HG02970 (cell line): ENCODE measurements around the gene ZBTB8A.
"Not testable (repeated sequence)": the region's sequence is repeated elsewhere in the genome, so short reads cannot be mapped to it uniquely, and the experiment has no call there.

Experiments used
- ATAC-seq: cut with Tn5 transposase; IDR thresholded peaks from one replicate; pipeline ENCODE4 v1.9.1; 2021; ENCODE audit warnings: mild to moderate bottlenecking, moderate library complexity, moderate number of reproducible peaks; ENCODE audit not compliant: unreplicated experiment, low FRiP score

ZBTB8A gene

GRCh38 chr1:32536117-32536516 lies 3.1 kb upstream of the ZBTB8A start:
- ATAC-seq, result no peak

- ATAC-seq, result no peak
Observed at GRCh38 chr1:32536764-32537163, 2.5 kb upstream of the ZBTB8A start.

GRCh38 chr1:32539584-32540571 lies 651 bp downstream of the ZBTB8A start:
- no peak for ATAC-seq

GRCh38 chr1:32540605-32541004 lies 1.4 kb downstream of the ZBTB8A start:
- ATAC-seq, result no peak

GRCh38 chr1:32541064-32541566 lies 1.9 kb downstream of the ZBTB8A start:
- no peak for ATAC-seq

GRCh38 chr1:32546611-32547010 lies 7.4 kb downstream of the ZBTB8A start:
- no peak for ATAC-seq

GRCh38 chr1:32549616-32550015 lies 10.4 kb downstream of the ZBTB8A start:
- no peak for ATAC-seq

- ATAC-seq, result no peak
Observed at GRCh38 chr1:32554288-32554687, 15.1 kb downstream of the ZBTB8A start.

GRCh38 chr1:32557035-32557434 lies 17.8 kb downstream of the ZBTB8A start:
- ATAC-seq, result not testable (repeated sequence)

- no peak for ATAC-seq
Observed at GRCh38 chr1:32557812-32558211, 18.6 kb downstream of the ZBTB8A start.

- ATAC-seq, result no peak
Observed at GRCh38 chr1:32568929-32569328, 29.7 kb downstream of the ZBTB8A start.

GRCh38 chr1:32580348-32581017 lies 41.3 kb downstream of the ZBTB8A start:
- no peak for ATAC-seq

- ATAC-seq, result no peak
Observed at GRCh38 chr1:32592943-32593342, 53.7 kb downstream of the ZBTB8A start.

- no peak for ATAC-seq
Observed at GRCh38 chr1:32600034-32600433, 60.8 kb downstream of the ZBTB8A start.

- ATAC-seq, result no peak
Observed at GRCh38 chr1:32605711-32606424, 66.6 kb downstream of the ZBTB8A start.

GRCh38 chr1:32606565-32607371 lies 67.5 kb downstream of the ZBTB8A start:
- no peak for ATAC-seq

GRCh38 chr1:32609180-32609579 lies 70.0 kb downstream of the ZBTB8A start:
- no peak for ATAC-seq

GRCh38 chr1:32611859-32612188 lies 72.6 kb downstream of the ZBTB8A start:
- no peak for ATAC-seq

- ATAC-seq, result peak; percentile 64
Observed at GRCh38 chr1:32612189-32612881, 73.1 kb downstream of the ZBTB8A start.
